Kidney capillary endothelial cell (primary cell): ENCODE data around the gene HSFX2.
"Not testable (repeated sequence)": the region's sequence is repeated elsewhere in the genome, so short reads cannot be mapped to it uniquely, and the experiment has no call there.

ENCODE experiments used
- DNase-seq: peaks from one replicate; pipeline ENCODE4 v3.0.0-alpha.2; 2018; ENCODE audit warnings: low spot score

Gene HSFX2

GRCh38 chrX:149590993-149591392 lies 4.1 kb downstream of the HSFX2 start:
- not testable (repeated sequence) for DNase-seq

DNA sequence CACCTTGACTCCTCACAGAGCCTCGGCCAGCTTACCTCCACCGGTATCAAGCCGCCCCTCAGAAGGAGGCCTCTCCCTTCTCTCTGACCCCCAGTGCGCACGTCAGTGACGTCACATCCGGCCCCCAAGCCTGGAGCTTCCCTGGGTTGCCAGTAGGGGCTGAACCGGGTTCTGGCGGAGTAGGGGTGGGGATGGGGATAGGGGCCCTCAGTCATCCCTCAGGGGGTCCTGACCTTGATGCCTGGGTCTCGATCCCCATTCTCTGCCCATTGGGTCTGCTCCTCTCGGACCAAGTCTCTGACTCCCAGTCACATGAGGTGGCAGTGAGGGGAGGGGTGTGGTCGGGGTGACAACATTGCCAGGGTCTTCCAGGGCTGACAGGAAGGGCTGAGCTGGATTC lies 7.8 kb downstream of the HSFX2 start, which contains the start of gene MAGEA9B:
Gene MAGEA9B, minus strand, starts transcription at position 101 of the 400 bp plus-strand sequence. CDS start 4,280 bp downstream, outside the sequence.
- DNase-seq = not testable (repeated sequence)

DNA sequence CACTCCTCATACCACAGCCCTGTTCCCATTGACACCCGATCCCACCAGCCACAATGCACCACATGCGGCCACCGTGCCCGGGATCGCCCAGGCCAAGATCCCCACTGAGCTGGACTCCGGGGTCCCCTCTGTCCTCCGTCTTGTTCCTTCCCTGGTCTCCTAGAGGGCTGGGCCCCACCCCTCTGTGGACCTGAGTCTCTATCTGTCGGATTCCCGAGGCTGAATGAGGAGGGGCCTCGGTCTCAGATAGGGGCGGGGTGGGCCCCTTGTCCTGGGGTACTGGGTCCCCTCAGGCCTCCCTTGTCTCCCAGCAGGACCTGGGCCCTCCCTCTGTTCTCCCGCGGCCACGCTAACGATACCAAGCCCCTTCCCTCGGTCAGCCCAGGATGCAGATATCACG lies 9.5 kb downstream of the HSFX2 start:
- not testable (repeated sequence) for DNase-seq

DNA sequence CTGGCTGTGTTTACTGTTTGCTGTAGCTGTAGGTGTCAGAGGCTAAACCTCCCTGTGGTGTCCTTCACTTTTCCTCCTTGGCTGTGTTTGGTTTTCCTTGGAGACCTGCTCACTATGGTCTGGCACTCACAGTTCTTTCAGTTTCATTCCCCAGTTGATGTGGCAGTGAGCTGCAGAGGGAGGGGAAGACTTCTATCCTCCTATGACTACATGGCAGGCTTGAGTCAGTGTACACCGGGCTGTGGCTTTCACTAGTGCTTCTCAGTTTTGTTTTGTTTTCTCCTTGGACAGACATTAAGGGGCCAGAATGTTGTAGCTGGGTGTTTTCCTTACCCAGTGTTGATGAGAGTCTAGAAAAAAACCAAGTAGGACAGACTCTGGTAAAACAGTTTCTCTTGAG lies 21.7 kb downstream of the HSFX2 start:
- DNase-seq = not testable (repeated sequence)

- no peak for DNase-seq
These were observed 22.4 kb downstream of the HSFX2 start for GRCh38 chrX:149572743-149573142.

GRCh38 chrX:149571770-149572169 lies 23.3 kb downstream of the HSFX2 start:
- DNase-seq = no peak

- no peak for DNase-seq
These were observed 24.4 kb downstream of the HSFX2 start for GRCh38 chrX:149570668-149571067.

GRCh38 chrX:149569770-149570169 lies 25.3 kb downstream of the HSFX2 start:
- no peak for DNase-seq

DNA sequence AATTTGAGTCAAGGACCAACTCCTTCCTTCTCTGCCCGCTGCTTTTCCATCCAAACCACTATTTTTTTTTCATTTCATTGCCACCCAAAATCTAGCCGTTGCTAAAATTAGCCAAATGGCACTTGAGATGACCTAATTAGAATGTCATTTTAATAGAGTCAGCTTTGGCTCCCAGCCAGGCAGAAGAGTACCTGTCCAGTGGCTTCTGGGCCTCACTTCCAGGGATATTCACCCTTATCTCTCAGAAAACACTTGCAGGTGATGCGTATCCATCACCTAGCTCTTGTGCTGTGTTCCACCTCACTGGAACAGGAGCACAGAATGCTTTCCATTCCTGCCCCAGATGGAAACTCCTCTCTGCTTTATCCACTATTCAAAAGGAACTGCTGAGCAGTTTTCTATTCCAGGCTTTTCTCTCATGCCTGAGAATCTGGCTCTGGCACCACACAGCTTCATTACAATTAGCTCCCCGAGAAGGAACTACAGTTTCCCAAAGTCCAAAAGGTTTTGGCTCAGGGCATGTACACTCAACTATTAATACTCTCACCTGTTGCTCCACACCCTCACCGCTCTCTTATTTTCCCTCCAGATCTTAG lies 26.3 kb downstream of the HSFX2 start:
- DNase-seq = no peak

- DNase-seq = no peak
These were observed 27.3 kb downstream of the HSFX2 start for GRCh38 chrX:149567621-149568417.

DNA sequence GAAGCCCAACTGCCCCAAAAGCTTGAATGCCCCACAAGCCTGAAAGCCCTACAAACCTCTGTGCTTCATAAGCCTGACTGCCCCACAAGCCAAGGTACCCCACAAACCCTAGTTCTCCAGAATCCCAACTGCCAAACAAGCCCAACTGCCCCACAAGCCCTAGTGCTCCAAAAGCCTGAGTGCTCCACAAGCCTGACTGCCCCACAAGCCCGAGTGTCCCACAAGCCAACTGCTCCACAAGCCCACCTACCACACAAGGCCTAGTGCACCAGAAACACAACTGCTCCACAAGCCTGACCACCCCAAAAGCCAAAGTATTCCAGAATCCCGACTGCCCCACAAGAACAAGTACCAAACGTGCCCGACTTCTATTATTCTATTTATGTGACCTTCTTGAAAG lies 31.8 kb downstream of the HSFX2 start:
- DNase-seq = no peak

- DNase-seq = not testable (repeated sequence)
These were observed 39.9 kb downstream of the HSFX2 start for GRCh38 chrX:149555251-149555650.

DNA sequence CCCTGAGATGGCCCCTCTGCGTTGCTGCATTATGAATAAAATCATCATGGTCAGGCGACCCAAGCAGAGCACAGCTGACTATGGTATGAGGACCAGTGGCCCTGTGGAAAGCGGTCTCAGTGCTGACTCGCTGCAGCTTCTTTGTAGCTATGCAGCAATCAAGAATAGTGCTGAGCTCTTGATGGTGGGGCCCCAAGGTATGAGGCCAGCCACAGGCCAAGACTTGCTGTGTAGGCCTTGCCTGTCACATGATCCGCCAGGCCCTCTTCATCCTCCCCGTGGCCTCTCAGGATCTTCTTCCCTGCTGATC lies 43.2 kb downstream of the HSFX2 start:
- DNase-seq = not testable (repeated sequence)

DNA sequence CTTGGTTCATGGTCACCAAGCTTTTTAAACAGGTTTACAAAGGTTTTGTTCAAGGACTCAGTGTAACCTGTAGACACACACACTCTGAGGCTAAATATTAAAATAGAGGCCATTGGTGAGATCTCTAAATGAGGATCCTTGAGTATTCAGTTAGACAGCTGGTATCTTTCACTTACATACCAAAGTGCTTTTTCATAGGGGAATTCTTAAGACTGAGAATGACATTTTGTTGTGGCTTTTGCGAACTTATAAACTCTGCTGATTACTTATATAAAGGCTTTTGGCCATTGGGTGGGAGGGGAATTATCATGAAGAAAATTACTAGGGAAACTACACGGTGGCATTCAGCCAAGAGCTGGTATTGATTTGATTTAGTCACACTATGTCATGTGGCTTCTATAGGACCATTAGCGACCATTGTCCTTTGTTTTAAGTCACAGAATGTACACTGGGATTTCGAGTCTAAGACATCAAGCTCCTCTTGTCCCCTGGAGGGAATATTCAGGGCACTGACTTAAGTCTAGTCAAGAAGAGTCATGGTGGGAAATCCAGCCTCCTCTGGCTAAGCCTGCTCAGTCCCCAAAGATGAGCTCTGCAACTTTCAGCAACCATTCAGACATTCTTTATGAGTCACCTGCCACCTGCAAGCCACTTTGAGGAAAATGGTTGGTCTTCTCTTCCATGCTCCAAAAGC lies 43.7 kb downstream of the HSFX2 start:
- not testable (repeated sequence) for DNase-seq

DNA sequence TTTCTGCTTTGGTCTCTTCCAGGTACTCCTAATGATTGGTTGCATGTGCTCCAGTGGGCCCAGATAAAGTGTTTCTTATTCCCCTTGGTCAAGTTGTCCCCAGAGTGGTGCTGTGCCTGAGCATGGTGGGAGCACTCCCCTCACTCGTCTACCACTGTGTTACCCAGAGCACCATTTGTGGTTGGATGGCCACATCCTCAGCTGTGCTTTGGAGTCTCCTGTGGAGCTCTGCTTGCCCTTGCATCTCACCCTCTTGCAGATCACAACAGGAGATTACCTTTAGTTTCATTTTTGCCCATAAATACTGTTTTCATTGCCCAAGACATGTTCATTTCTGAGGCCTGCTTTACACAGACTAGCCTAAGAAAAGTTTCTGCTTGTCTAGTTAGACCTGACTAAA lies 44.7 kb downstream of the HSFX2 start:
- not testable (repeated sequence) for DNase-seq

- DNase-seq = not testable (repeated sequence)
These were observed 45.4 kb downstream of the HSFX2 start, which contains the start of gene HSFX3 for GRCh38 chrX:149549701-149550100. HSFX3 (minus strand) TSS chrX:149549924; CDS start chrX:149549852, 72 bp downstream.

GRCh38 chrX:149547782-149548181 lies 47.3 kb downstream of the HSFX2 start:
- not testable (repeated sequence) for DNase-seq

DNA sequence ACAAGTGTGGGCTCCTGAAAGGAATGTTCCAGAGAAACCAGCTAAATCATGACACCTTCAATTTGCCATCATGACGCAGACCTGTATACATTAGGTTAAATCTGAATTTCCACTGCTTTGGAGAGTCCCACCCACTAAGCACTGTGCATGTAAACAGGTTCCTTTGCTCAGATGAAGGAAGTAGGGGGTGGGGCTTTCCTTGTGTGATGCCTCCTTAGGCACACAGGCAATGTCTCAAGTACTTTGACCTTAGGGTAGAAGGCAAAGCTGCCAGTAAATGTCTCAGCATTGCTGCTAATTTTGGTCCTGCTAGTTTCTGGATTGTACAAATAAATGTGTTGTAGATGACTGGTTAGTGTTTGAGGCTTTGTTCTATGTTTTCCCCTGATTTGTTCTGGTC lies 48.2 kb downstream of the HSFX2 start:
- DNase-seq = not testable (repeated sequence)

DNA sequence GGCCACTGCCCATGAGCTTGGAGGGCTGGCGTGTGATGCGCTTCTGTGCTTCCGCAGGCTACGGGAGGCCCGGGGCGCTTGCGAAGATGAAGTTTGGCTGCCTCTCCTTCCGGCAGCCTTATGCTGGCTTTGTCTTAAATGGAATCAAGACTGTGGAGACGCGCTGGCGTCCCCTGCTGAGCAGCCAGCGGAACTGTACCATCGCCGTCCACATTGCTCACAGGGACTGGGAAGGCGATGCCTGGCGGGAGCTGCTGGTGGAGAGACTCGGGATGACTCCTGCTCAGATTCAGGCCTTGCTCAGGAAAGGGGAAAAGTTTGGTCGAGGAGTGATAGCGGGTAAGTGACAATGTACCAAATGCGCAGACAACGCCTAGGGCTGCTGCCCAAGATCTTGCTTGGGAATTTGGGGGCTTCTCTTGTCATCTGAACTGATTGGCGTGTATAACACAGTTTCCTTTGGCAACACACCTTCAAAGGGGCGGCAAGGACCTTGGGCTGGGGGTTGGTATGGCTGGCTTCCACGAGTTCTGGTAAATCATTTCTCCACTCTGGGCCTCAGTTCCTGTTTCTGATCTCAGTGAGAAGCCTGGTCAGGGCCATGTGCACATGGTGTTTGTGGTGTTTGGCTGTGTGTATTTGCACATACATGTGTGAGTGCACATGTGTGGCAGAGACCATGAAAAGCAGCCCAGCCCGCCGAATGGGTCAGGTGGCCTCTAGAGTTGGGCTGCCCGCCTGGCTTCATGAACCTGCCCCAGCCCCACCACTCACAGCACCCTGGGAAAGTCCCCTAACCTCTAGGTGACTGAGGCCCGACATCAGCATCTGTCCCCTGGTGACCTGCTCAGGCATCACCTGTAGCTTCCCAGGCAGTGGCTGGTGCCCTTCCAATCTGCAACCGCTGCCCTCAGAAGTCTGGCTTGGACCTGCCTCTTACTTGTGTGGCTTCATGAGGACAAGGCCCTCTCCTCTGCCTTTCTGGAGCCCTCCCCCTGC lies 49.3 kb downstream of the HSFX2 start:
- not testable (repeated sequence) for DNase-seq
